ENCODE data around the gene IFNK.

DNA sequence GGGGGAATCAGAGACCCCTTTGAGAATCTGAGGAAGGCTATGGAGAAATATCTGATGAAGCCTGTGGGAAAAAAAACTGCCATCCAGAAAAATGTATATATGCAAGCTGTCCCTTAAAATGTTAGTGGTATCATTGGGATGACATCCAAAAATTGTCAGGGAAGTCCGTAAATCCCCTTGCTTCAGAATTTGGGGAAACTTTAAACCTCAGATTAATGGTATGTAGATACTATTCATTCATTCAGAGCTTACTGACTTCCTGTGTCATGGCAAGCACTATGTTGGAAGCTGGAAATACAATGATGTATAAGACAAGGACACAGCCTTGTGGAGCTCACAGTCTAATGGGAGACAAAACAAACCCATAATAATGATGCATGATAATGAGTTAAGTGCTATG, 16.4 kb downstream of the IFNK start:
- TF ChIP-seq POLR2A (IDR thresholded peaks at IDR 0.05) (no peak), CTCF (IDR thresholded peaks at IDR 0.05 in 8 of 11, conservative IDR thresholded peaks at IDR 0.05 in 3 of 11) (no peak)

Data from spleen (tissue), 7 donors.